ENCODE results near the gene ZCCHC13.
A peak's percentile ranks its signal among the peaks of the same experiment; 100 is the strongest.
"Not testable (repeated sequence)": the region's sequence is repeated elsewhere in the genome, so short reads cannot be mapped to it uniquely, and the experiment has no call there.

Gene ZCCHC13

DNA sequence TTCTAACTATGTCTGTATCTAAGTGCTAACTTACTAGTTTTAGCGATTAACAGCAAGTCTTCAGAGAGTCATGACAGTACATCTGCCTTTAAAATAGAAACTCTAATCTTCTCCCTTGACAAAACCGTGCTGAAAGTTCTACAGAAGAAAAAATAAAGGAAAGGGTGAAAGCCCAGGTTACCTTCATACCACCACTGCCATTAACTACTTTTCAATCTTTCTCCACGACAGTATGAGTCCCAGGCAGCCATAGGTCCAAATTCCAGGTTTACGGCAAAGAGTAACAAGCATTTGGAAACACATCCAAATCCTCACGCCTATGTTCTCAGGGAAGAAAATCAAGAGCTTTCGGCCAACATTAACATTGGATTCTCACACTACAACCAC, 12.4 kb upstream of the ZCCHC13 start:
- Histone ChIP-seq H3K27ac (ENCODE audit: low read depth, low read length) (peak overlapping the region; percentile 89), H3K9ac (ENCODE audit: low read length) (peak overlapping the region; percentile 76), H3K27me3 (ENCODE audit: control insufficient read depth, insufficient read depth, low read length) (no peaks in the 10 kb centered on the region), H3K4me1 (ENCODE audit: control insufficient read depth, insufficient read depth, low read length) (no peaks in the 10 kb centered on the region), H3K36me3 (ENCODE audit: control insufficient read depth, insufficient read depth, low read length) (no peaks in the 10 kb centered on the region), H3K4me3 (ENCODE audit: low read length) (peak overlapping the region; percentile 73)

DNA sequence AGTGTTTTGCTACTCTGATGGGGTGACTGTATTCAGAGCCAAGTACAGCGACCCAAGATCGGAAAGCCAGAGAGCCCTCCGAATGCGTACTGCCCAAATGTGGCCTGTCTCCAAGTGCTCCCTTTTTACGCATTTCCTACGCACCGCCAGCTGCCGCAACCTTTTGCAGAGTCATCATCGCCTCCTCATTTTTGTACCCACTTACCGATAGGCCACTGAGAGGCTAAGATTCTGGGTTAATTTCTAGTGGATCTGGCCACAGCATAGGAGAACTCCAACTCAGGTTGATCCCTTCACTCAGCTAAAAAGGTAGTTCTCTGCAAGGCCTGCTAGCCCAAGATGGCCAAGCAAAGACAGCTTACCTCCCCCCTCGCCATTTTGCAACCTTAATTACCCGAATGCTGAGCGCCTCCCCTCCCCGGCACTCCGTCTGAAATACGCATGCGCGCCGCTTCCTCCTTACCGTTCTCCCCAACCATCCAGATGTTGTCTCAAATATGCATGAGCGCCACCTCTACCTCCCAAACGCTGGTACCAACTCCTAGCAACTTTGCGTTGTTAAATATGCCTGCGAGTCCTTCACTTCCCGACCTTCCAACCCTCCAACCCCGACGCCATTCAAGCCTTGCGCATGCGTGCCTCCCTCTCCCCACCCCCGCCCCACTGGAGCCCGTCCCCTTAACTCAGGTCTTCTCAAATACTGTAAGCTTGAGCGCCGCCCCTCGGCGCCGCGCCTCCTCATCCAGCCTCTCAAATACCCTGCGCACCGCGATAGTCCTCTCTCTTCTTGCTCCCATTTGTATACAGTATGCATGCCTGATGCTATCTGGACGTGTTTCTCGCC, 11.8 kb upstream of the ZCCHC13 start:
- H3K4me1 ChIP-seq (ENCODE audit: control insufficient read depth, insufficient read depth, low read length), result no peaks in the 10 kb centered on the region
- peak overlapping the region; percentile 76 for H3K9ac ChIP-seq (ENCODE audit: low read length)
- H3K27me3 ChIP-seq (ENCODE audit: control insufficient read depth, insufficient read depth, low read length), result no peaks in the 10 kb centered on the region
- peak overlapping the region; percentile 90 for H3K27ac ChIP-seq (ENCODE audit: low read depth, low read length)
- H3K36me3 ChIP-seq (ENCODE audit: control insufficient read depth, insufficient read depth, low read length), result no peaks in the 10 kb centered on the region
- H3K4me3 ChIP-seq (ENCODE audit: low read length), result peak overlapping the region; percentile 73

DNA sequence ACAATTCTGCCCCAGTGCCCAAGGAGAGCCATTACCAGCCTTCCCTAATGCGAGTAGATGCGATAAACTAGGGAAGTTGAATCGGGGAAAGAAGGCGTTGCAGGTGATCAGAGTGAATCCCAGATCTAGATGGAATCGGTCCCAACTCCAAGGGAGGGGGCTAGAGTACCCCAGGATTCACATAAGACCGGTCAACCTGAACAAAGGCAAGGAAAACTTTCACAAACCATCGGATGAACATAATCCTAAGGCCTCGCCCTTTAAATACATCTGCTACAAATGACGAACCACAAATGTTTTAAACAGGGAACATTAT, 11.2 kb upstream of the ZCCHC13 start:
- Histone ChIP-seq H3K4me1 (ENCODE audit: control insufficient read depth, insufficient read depth, low read length) (no peaks in the 10 kb centered on the region), H3K36me3 (ENCODE audit: control insufficient read depth, insufficient read depth, low read length) (no peaks in the 10 kb centered on the region), H3K4me3 (ENCODE audit: low read length) (peak overlapping the region; percentile 73), H3K27me3 (ENCODE audit: control insufficient read depth, insufficient read depth, low read length) (no peaks in the 10 kb centered on the region), H3K27ac (ENCODE audit: low read depth, low read length) (peak overlapping the region; percentile 90), H3K9ac (ENCODE audit: low read length) (peak overlapping the region; percentile 70)

DNA sequence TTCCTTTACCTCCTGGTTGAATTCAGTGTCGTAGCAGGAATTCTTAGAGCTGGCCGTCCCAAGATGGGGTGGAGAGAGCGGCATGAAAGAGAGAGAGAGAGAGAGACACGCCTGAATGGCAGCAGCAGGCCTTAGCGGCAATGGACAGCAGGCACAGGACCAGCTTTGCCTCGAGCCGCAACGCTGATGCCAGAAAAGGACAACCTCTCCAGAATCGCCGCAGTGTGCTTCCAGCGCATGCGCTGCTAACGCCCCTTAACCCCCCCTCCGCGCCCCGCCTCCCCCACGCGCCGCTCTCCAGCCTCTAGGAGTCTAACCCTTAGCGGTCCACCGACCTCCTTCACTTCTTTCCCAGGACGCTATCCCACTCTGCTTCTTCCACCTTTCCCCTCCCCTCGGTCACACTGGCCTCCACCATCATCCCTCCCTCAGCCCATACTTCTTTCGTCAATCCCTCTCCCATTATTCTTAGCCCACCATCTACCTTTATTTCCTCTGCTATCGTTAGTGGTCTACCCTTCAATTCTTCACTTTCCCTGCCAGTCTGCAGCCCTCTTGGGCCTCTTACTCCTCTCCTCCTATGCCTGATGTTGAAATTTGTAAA, 10.5 kb upstream of the ZCCHC13 start:
- Histone ChIP-seq H3K9ac (ENCODE audit: low read length) (peak overlapping the region; percentile 70), H3K4me3 (ENCODE audit: low read length) (peak overlapping the region; percentile 73), H3K27me3 (ENCODE audit: control insufficient read depth, insufficient read depth, low read length) (no peaks in the 10 kb centered on the region), H3K4me1 (ENCODE audit: control insufficient read depth, insufficient read depth, low read length) (no peaks in the 10 kb centered on the region), H3K36me3 (ENCODE audit: control insufficient read depth, insufficient read depth, low read length) (no peaks in the 10 kb centered on the region), H3K27ac (ENCODE audit: low read depth, low read length) (peak overlapping the region; percentile 90)

DNA sequence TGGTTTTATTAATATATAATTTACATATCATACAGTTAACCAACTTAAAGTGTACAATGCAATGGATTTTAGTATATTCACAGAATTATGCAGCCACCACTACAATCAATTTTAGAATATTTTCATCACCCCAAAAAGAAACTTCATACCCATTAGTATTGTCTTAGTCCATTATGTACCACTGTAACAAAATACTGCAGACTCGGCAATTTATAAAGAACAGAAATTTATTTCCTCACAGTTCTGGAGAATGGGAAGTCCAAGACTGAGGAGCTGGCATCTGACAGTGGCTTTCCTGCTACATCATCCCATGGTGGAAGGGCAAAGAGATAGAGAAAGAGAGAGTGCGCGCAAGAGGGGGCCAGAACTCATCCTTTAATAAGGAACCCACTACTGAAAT, 8.9 kb upstream of the ZCCHC13 start:
- H3K9ac ChIP-seq (ENCODE audit: low read length), result no peak overlapping the region
- no peaks in the 10 kb centered on the region for H3K4me1 ChIP-seq (ENCODE audit: control insufficient read depth, insufficient read depth, low read length)

DNA sequence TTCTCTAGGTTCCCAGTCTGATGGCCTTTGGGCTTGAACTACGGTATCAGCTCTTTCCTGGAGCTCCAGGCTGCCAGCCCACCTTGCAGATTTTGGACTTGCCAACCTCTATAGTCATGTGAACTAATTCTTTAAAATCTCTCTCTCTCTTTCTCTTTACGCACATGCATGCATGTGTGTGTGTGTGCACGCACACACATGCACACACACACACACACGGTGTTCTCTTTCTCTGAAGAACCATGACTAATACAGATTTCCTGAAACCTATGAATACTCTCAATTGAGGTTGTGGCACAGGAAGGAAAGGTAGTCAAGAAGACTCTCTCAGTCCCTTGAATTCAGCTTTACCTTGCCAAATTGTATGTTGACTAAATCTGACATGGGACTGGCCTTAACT, 6.2 kb upstream of the ZCCHC13 start:
- Histone ChIP-seq H3K4me1 (ENCODE audit: control insufficient read depth, insufficient read depth, low read length) (no peaks in the 10 kb centered on the region), H3K9ac (ENCODE audit: low read length) (no peak overlapping the region), H3K27ac (ENCODE audit: low read depth, low read length) (no peak overlapping the region), H3K36me3 (ENCODE audit: control insufficient read depth, insufficient read depth, low read length) (no peaks in the 10 kb centered on the region), H3K4me3 (ENCODE audit: low read length) (no peak overlapping the region), H3K27me3 (ENCODE audit: control insufficient read depth, insufficient read depth, low read length) (no peaks in the 10 kb centered on the region)

More for the DNA sequence above, 8.9 kb upstream of the ZCCHC13 start:
- Histone ChIP-seq H3K36me3 (ENCODE audit: control insufficient read depth, insufficient read depth, low read length) (no peaks in the 10 kb centered on the region), H3K27ac (ENCODE audit: low read depth, low read length) (no peak overlapping the region), H3K27me3 (ENCODE audit: control insufficient read depth, insufficient read depth, low read length) (no peaks in the 10 kb centered on the region), H3K4me3 (ENCODE audit: low read length) (no peak overlapping the region)

DNA sequence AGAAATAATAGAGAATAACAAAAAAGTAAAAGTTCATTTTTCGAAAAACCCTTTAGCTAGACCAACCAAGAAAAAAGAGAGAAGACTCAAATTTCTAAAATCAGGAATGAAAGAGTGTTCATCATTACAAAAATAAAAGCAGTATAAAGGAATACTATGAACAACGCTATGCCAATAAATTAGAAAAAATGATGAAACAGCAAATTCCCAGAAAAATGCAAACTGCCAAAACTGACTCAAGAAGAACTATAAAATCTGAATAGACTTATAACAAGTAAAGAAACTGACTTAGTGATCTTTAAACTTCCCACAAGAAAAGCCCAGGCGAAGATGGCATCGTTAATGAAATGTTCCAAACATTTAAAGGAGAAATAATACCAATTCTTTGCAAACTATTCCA, 3.1 kb upstream of the ZCCHC13 start:
- Histone ChIP-seq H3K4me3 (ENCODE audit: low read length) (no peak overlapping the region), H3K27me3 (ENCODE audit: control insufficient read depth, insufficient read depth, low read length) (no peaks in the 10 kb centered on the region), H3K4me1 (ENCODE audit: control insufficient read depth, insufficient read depth, low read length) (no peaks in the 10 kb centered on the region), H3K9ac (ENCODE audit: low read length) (no peak overlapping the region), H3K27ac (ENCODE audit: low read depth, low read length) (no peak overlapping the region), H3K36me3 (ENCODE audit: control insufficient read depth, insufficient read depth, low read length) (no peaks in the 10 kb centered on the region)

DNA sequence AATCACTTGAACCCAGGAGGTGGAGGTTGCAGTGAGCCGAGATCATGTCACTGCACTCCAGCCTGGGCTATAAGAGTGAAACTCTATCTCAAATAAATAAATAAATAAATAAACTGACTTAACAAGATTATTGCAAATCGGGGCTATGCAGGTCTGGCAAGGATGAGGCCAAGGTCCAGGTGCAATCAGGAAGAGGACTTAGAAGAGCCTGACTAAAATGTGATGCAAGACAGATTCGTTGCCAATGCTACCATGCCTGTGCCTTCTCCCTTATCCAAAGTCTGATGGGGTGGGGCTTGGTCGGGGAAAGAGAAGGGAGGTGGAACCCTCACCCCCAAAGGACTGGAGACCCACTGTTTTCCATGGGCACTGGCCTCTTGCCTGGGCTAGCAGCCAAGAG, 14.7 kb downstream of the ZCCHC13 start:
- no peaks in the 10 kb centered on the region for H3K4me1 ChIP-seq (ENCODE audit: control insufficient read depth, insufficient read depth, low read length)
- H3K4me3 ChIP-seq (ENCODE audit: low read length), result no peak overlapping the region
- no peak overlapping the region for H3K27ac ChIP-seq (ENCODE audit: low read depth, low read length)
- no peaks in the 10 kb centered on the region for H3K36me3 ChIP-seq (ENCODE audit: control insufficient read depth, insufficient read depth, low read length)
- no peaks in the 10 kb centered on the region for H3K27me3 ChIP-seq (ENCODE audit: control insufficient read depth, insufficient read depth, low read length)
- no peak overlapping the region for H3K9ac ChIP-seq (ENCODE audit: low read length)

DNA sequence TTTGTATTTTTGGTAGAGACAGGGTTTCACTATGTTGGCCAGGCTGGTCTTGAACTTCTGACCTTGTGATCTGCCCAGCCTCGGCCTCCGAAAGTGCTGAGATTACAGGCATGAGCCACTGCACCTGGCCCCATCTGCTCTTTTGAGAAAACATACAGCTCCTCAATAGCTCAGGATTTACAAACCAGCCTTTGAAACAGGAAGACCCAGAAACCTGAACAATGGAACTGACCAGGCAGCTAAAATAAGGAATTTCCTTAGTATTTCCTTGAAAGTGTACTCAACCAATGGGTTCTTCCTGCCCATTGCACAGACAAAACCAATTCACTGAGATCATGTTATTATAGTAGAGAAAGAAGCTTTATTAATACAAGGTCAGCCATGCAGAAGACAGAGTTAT, 15.3 kb downstream of the ZCCHC13 start:
- not testable (repeated sequence) for H3K4me1 ChIP-seq (ENCODE audit: control insufficient read depth, insufficient read depth, low read length)

DNA sequence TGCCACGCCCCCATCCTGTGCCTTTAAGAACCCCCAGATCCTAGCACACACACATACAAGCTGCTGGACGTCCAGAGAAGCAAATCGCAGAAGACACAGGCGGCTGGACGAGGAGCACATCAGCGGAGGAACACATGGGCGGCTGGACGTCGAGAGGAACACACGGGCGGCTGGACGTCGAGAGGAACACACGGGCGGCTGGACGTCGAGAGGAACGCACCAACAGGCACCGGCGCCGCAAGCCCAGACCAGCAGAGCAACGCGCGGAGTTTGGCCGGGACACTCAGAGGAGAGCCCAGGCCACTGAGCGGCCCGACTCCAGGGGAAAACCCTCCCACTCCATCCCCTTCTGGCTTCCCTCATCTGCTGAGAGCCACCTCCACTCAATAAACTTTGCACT, 17.2 kb downstream of the ZCCHC13 start:
- no peak overlapping the region for H3K9ac ChIP-seq (ENCODE audit: low read length)
- H3K27ac ChIP-seq (ENCODE audit: low read depth, low read length), result no peak overlapping the region
- H3K4me1 ChIP-seq (ENCODE audit: control insufficient read depth, insufficient read depth, low read length), result no peaks in the 10 kb centered on the region

More for the DNA sequence above, 15.3 kb downstream of the ZCCHC13 start:
- H3K4me3 ChIP-seq (ENCODE audit: low read length); H3K9ac ChIP-seq (ENCODE audit: low read length); H3K27ac ChIP-seq (ENCODE audit: low read depth, low read length); H3K27me3 ChIP-seq (ENCODE audit: control insufficient read depth, insufficient read depth, low read length); H3K36me3 ChIP-seq (ENCODE audit: control insufficient read depth, insufficient read depth, low read length): not testable (repeated sequence)

DNA sequence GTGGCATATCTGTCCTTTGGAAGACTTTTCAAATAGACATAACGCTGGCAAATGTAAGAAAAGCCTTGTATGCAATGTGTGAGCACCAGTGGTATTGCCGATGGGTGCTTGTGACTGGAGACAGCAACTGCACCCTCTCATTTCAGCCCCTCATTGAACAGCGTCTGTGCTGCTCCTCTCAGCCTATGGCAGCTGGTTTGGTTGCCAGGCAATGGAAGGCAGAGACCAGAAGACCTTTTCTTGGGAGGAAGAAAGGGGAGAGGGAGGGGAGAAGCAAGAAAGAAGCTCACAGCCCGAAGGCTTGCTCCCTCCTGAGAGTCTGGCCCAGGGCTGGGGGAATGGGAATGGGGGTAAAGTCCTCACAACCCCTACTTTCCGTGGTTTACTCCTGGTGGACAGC, 20.2 kb downstream of the ZCCHC13 start:
- Histone ChIP-seq H3K27ac (ENCODE audit: low read depth, low read length) (no peak overlapping the region), H3K4me1 (ENCODE audit: control insufficient read depth, insufficient read depth, low read length) (no peaks in the 10 kb centered on the region), H3K9ac (ENCODE audit: low read length) (no peak overlapping the region), H3K4me3 (ENCODE audit: low read length) (no peak overlapping the region), H3K27me3 (ENCODE audit: control insufficient read depth, insufficient read depth, low read length) (no peaks in the 10 kb centered on the region), H3K36me3 (ENCODE audit: control insufficient read depth, insufficient read depth, low read length) (no peaks in the 10 kb centered on the region)

More for the DNA sequence above, 17.2 kb downstream of the ZCCHC13 start:
- Histone ChIP-seq H3K27me3 (ENCODE audit: control insufficient read depth, insufficient read depth, low read length) (no peaks in the 10 kb centered on the region), H3K4me3 (ENCODE audit: low read length) (no peak overlapping the region), H3K36me3 (ENCODE audit: control insufficient read depth, insufficient read depth, low read length) (no peaks in the 10 kb centered on the region)

DNA sequence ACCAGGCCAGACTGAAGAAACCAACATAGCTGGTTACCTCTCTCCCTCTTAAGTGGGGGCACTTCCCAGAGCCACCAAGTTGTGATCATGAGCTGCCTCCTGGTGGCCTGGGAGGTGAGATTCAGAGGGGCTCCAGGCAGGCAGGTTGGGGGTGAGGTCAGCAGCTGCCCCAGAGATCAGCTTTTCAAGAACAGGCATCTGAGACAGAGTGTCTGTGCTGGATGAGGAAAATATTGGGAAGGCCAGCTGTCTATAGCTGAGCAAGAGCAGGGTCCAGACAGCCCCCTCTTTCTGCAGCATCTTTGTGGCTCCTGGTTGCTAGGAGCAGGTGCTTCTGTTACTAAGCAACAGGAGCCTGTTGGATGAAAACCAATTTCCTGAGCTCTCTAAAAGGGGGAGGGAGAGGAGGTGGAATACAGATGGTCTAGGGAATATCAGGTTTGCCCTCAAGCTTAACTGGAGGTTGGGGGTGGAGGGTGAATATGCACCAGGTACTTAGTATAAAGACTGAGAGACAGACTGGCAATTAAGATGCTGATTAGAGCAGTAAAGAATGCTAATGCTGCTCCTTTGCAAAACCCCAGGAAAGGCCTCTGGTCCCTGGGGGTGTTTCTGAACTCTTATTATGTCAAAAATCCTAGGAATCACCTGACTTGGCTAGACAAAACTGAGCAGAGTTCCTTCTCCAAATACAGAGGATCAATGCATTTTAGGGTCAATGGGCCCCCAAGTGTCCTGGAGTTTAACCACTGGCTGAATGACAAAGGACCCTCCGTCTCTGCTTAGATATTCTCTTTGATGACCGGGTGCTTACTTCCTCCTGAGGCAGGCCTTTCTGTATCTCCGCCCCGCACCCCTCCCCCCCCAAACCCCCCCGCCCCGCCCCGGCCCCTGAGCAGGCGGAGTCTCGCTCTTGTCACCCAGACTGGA, 21.4 kb downstream of the ZCCHC13 start:
- Histone ChIP-seq H3K27me3 (ENCODE audit: control insufficient read depth, insufficient read depth, low read length) (no peaks in the 10 kb centered on the region), H3K36me3 (ENCODE audit: control insufficient read depth, insufficient read depth, low read length) (no peaks in the 10 kb centered on the region), H3K9ac (ENCODE audit: low read length) (no peak overlapping the region), H3K4me1 (ENCODE audit: control insufficient read depth, insufficient read depth, low read length) (no peaks in the 10 kb centered on the region), H3K27ac (ENCODE audit: low read depth, low read length) (no peak overlapping the region), H3K4me3 (ENCODE audit: low read length) (no peak overlapping the region)
